Measurements from ENCODE around the gene RGS3.

RGS3 gene

DNA sequence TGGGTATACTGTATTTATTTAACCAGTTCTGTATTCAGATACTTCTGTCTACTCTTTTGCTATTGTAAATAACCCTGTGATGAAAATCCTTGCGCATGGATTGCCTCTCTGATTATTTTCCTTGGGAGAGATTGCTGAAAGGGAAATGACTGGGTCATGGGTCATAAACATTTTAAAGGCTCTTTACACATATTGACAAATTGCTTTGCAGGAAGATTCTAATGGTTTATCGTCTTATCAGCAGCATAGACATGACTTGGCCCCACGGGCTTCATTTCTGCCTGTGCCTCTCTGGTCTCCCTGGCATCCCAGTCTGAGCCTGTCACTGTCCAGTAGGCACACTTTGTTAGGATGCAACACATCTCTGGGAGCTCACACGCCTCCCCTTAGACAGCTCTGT is 52.3 kb downstream of the RGS3 start:
- Histone ChIP-seq H3K9me3 (ENCODE audit: low read length) (no peaks in the 10 kb centered on the region), H3K4me1 (ENCODE audit: insufficient read depth, low read length) (no peaks in the 10 kb centered on the region), H3K9ac (ENCODE audit: low read length) (no peak overlapping the region), H3K27me3 (ENCODE audit: control insufficient read depth in 1 of 2, insufficient read depth in 2 of 2, low read length in 2 of 2) (no peaks in the 10 kb centered on the region), H3K27ac (ENCODE audit: low read depth, low read length) (no peak overlapping the region), H3K36me3 (ENCODE audit: insufficient read depth, low read length) (peaks cover 5% of the 10 kb centered on the region), H3K4me3 (ENCODE audit: low read depth in 1 of 2, low read length in 2 of 2) (no peak overlapping the region)

DNA sequence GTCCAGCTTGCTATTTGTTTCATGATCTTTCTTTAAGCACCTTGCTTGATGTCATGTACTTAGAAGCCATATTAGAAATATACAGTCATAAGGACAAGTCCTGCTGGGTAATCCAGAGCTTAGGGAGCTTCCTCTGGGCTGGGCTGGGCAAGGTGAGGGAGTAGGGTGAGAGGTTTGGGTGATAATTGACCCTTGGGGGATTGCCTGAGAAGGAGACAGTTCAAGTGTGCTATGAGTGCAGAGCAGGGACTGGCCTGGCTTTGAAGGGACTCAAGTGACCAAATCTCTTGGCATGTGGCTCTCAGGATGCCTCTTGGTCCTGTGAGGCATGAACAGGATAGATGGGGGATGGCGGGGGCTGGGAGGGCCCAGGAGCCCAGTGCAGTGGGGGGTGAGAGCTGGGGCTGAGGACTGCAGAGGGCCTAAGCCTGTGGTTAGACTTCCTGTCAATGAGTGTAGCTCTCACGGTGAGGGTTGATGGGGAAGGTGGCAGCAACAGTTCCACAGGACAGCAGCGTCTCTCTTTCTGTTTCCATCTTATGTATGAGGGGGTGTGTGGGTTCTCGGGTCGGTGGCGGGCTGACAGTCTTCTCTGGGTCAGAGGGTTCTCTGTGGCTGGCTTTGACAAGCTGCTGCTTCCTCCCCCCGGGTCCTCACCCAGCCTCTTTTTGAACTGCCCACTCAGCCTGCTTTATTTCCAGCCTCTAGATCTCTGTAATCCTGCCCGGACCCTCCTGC is 53.5 kb downstream of the RGS3 start:
- H3K27ac ChIP-seq (ENCODE audit: low read depth, low read length): no peak overlapping the region

DNA sequence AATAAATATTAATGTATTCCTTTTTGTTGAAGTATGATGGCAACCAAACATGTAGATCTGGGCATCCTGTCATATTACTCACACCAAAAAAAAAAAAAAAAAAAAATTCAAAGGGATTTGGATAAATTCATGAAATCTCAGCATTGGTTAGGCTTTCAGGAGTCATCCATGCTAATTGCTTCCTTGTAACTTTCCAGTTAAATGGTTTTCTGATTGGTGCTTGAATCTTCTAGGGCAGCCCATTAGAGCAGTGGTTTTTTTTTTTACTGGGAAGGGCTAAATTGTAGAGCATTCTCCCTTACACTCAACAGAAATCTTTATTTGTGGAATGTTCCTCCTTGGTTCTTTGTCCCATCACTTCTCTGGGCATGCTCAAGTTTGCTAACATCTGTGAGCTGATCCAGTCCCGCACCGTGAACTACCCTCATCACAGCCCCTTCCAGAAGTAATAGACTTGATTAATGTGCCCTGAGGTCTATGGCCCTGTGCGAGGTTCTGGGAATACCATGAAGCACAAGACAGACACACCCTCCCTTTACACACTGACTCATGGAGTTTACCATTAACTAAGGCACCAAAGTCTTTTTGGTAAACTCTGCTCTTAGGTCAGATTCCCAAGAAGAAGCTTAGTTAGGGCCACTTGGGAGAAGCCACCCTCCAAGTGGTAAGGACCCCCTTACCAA is 56.0 kb downstream of the RGS3 start:
- no peak overlapping the region for H3K27ac ChIP-seq (ENCODE audit: low read depth, low read length)
- H3K36me3 ChIP-seq (ENCODE audit: insufficient read depth, low read length): peaks cover 5% of the 10 kb centered on the region
- peaks cover 33% of the 10 kb centered on the region for H3K4me1 ChIP-seq (ENCODE audit: insufficient read depth, low read length)
- H3K9ac ChIP-seq (ENCODE audit: low read length): no peak overlapping the region
- H3K4me3 ChIP-seq (ENCODE audit: low read depth in 1 of 2, low read length in 2 of 2): no peak overlapping the region
- H3K27me3 ChIP-seq (ENCODE audit: control insufficient read depth in 1 of 2, insufficient read depth in 2 of 2, low read length in 2 of 2): no peaks in the 10 kb centered on the region
- no peaks in the 10 kb centered on the region for H3K9me3 ChIP-seq (ENCODE audit: low read length)

More for the DNA sequence above, 53.5 kb downstream of the RGS3 start:
- H3K4me1 ChIP-seq (ENCODE audit: insufficient read depth, low read length): peaks cover 7% of the 10 kb centered on the region
- H3K27me3 ChIP-seq (ENCODE audit: control insufficient read depth in 1 of 2, insufficient read depth in 2 of 2, low read length in 2 of 2): no peaks in the 10 kb centered on the region
- no peaks in the 10 kb centered on the region for H3K9me3 ChIP-seq (ENCODE audit: low read length)
- H3K4me3 ChIP-seq (ENCODE audit: low read depth in 1 of 2, low read length in 2 of 2): no peak overlapping the region
- peaks cover 5% of the 10 kb centered on the region for H3K36me3 ChIP-seq (ENCODE audit: insufficient read depth, low read length)
- H3K9ac ChIP-seq (ENCODE audit: low read length): no peak overlapping the region

DNA sequence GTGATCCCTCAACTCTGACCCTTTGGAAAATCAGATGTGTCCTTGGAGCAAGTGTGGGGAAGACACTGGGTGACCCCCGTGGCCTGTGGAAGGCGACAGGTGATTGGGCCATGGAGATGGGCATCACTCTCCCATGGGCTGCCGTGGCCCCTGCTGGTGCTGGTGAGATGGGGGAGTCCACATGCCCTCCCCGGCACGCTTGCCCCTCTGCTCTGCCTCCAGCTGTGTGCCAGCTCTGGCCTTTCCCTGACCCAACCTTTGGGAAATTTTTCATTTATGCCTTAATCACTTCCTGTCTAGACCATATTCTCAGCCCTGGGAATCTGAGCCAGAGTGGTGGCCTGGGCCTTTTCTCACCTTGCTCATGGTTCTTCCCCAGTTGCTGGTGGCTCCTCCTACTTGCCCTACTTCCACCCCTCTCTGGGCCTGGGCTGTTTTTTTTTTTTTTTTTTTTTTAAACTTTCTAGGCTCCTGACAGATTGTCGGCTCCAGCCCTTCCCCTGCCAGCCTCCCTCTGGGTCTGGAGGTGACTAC is 56.6 kb downstream of the RGS3 start:
- Histone ChIP-seq H3K27ac (ENCODE audit: low read depth, low read length) (no peak overlapping the region), H3K36me3 (ENCODE audit: insufficient read depth, low read length) (peaks cover 7% of the 10 kb centered on the region), H3K27me3 (ENCODE audit: control insufficient read depth in 1 of 2, insufficient read depth in 2 of 2, low read length in 2 of 2) (no peaks in the 10 kb centered on the region), H3K9ac (ENCODE audit: low read length) (no peak overlapping the region), H3K4me1 (ENCODE audit: insufficient read depth, low read length) (peaks cover 39% of the 10 kb centered on the region), H3K9me3 (ENCODE audit: low read length) (no peaks in the 10 kb centered on the region), H3K4me3 (ENCODE audit: low read depth in 1 of 2, low read length in 2 of 2) (no peak overlapping the region)

DNA sequence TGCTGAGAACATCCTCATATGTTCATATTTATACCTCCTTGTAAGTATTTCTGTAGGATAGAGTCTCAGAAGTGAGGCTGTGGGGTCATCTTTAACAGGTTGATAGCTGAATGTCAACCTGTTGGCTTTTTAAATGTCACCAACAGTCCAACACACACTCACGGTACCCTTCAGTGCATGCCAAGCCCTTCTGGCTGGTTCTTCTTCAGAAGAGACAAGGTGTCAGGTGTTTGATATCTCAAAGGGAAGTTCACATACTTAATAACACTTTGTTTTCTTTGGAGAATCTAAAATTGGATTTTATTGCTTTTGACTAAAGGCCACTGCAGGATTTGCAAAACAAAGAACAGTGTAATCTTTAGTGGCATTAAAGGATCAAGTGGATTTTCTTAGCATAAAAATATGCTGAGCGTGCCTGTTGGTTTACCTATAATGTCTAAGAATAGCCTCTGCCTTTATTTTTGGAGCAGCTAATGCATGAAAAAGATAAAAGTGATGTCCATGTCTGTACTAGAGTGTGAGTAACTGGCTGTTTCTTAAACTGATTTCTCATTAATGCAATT is 58.2 kb downstream of the RGS3 start:
- Histone ChIP-seq H3K27ac (ENCODE audit: low read depth, low read length) (no peak overlapping the region), H3K4me1 (ENCODE audit: insufficient read depth, low read length) (peaks cover 55% of the 10 kb centered on the region), H3K4me3 (ENCODE audit: low read depth in 1 of 2, low read length in 2 of 2) (no peak overlapping the region), H3K36me3 (ENCODE audit: insufficient read depth, low read length) (peaks cover 2% of the 10 kb centered on the region), H3K9ac (ENCODE audit: low read length) (no peak overlapping the region), H3K27me3 (ENCODE audit: control insufficient read depth in 1 of 2, insufficient read depth in 2 of 2, low read length in 2 of 2) (no peaks in the 10 kb centered on the region), H3K9me3 (ENCODE audit: low read length) (no peaks in the 10 kb centered on the region)

DNA sequence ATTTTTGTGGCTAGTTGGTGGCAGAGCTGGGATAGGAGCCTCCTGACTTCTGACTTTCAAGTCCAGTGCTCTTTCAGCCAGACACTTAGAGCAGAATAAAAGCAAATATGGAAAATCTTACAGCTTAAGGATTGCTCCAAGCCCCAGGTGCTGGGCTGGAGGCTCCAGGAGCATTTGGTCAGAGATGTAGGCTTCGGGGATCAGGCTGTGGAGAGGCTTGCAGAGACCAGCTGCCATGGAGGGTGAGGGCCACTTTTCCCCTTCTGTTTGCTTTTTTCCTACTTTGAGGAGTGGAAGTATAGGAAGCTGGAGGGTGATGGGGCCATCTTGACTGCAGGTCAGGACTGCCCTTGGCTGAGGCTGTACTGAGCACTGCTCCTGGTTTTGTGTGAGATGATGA is 58.9 kb downstream of the RGS3 start:
- Histone ChIP-seq H3K36me3 (ENCODE audit: insufficient read depth, low read length) (peaks cover 2% of the 10 kb centered on the region), H3K4me3 (ENCODE audit: low read depth in 1 of 2, low read length in 2 of 2) (no peak overlapping the region), H3K27me3 (ENCODE audit: control insufficient read depth in 1 of 2, insufficient read depth in 2 of 2, low read length in 2 of 2) (no peaks in the 10 kb centered on the region), H3K27ac (ENCODE audit: low read depth, low read length) (peak overlapping the region; percentile 49), H3K9ac (ENCODE audit: low read length) (no peak overlapping the region), H3K4me1 (ENCODE audit: insufficient read depth, low read length) (peaks cover 61% of the 10 kb centered on the region), H3K9me3 (ENCODE audit: low read length) (no peaks in the 10 kb centered on the region)

DNA sequence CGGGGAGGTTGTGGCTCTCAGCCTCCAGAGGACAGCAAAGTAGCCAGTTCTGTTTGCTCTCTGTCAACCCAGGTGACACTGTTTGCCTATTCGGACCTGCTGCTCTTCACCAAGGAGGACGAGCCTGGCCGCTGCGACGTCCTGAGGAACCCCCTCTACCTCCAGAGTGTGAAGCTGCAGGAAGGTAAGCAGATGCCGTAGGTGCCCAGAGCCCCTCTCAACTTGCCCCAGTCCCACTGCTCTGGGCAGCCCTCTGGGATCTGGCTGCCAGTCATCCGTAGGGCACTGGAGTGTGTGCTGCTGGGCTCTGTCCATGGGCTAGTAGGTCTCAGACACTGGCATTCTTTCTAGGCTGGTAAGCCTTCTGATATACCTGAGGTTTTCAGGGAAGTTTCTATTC is 59.3 kb downstream of the RGS3 start:
- H3K9ac ChIP-seq (ENCODE audit: low read length): no peak overlapping the region
- H3K27me3 ChIP-seq (ENCODE audit: control insufficient read depth in 1 of 2, insufficient read depth in 2 of 2, low read length in 2 of 2): no peaks in the 10 kb centered on the region
- no peaks in the 10 kb centered on the region for H3K9me3 ChIP-seq (ENCODE audit: low read length)
- peaks cover 2% of the 10 kb centered on the region for H3K36me3 ChIP-seq (ENCODE audit: insufficient read depth, low read length)
- peaks cover 65% of the 10 kb centered on the region for H3K4me1 ChIP-seq (ENCODE audit: insufficient read depth, low read length)
- peak overlapping the region; percentile 49 for H3K27ac ChIP-seq (ENCODE audit: low read depth, low read length)
- H3K4me3 ChIP-seq (ENCODE audit: low read depth in 1 of 2, low read length in 2 of 2): peak overlapping the region in 1 of 2 donors; percentile 13

DNA sequence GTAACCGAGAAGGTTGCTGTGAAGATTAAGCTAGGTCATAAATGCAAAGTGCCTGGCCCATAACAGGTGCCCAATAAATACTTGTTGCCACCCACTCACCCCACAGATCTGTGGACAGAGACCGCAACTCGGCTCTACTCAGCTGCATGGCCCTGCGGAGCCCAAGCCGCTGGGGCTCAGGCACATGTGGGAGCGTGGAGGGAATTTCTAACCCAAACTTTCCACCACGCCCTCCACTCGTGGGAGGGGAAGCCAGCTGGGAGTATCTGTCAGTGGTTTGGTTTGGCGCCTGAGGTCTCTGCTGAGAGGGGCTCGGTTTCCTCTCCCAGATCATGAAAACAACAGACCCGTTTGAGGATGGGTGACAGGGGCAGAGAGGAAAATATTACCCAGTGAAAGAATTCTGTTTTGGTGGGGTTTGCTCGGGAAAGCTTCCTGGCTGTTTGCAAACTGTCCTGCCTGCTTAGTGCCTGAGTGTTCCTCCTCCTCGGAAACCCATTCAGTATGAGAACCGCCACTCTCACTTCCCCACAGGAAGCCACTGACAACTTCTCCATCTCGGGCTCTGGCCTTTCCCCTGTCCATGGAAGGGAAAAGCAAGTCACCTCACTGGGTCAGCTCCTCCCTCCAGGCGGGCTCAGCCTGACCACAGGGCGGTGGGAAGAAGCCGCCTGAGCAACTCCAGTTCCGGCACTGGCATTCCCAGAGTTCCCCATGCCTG is 60.1 kb downstream of the RGS3 start:
- Histone ChIP-seq H3K9me3 (ENCODE audit: low read length) (no peaks in the 10 kb centered on the region), H3K4me1 (ENCODE audit: insufficient read depth, low read length) (peaks cover 67% of the 10 kb centered on the region), H3K4me3 (ENCODE audit: low read depth in 1 of 2, low read length in 2 of 2) (peak overlapping the region in 1 of 2 donors; percentile 13), H3K27ac (ENCODE audit: low read depth, low read length) (peak overlapping the region; percentile 78), H3K9ac (ENCODE audit: low read length) (no peak overlapping the region), H3K27me3 (ENCODE audit: control insufficient read depth in 1 of 2, insufficient read depth in 2 of 2, low read length in 2 of 2) (no peaks in the 10 kb centered on the region), H3K36me3 (ENCODE audit: insufficient read depth, low read length) (peaks cover 8% of the 10 kb centered on the region)

DNA sequence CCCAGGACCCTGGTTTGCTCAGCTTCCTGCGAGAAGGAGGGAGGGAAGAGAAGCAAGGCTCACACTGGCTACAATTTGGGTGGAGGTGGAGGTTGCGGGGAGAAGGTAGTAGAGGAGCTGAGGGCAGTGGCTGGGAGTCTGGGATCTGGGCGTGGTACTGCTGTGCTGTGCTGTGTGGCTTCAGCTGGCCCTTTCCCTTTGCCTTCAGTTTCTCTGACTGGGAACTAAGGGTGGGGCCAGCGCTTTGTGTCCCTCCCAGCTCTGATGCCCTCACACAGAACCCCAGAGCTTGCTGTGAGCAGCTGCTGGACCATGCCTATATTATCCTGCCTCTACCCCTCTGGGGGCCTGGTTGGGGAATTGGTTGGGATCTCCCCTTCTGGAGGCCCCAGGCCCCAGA is 60.9 kb downstream of the RGS3 start:
- Histone ChIP-seq H3K27me3 (ENCODE audit: control insufficient read depth in 1 of 2, insufficient read depth in 2 of 2, low read length in 2 of 2) (no peaks in the 10 kb centered on the region), H3K9ac (ENCODE audit: low read length) (no peak overlapping the region), H3K27ac (ENCODE audit: low read depth, low read length) (no peak overlapping the region), H3K4me1 (ENCODE audit: insufficient read depth, low read length) (peaks cover 67% of the 10 kb centered on the region), H3K36me3 (ENCODE audit: insufficient read depth, low read length) (peaks cover 16% of the 10 kb centered on the region), H3K4me3 (ENCODE audit: low read depth in 1 of 2, low read length in 2 of 2) (no peak overlapping the region), H3K9me3 (ENCODE audit: low read length) (no peaks in the 10 kb centered on the region)

DNA sequence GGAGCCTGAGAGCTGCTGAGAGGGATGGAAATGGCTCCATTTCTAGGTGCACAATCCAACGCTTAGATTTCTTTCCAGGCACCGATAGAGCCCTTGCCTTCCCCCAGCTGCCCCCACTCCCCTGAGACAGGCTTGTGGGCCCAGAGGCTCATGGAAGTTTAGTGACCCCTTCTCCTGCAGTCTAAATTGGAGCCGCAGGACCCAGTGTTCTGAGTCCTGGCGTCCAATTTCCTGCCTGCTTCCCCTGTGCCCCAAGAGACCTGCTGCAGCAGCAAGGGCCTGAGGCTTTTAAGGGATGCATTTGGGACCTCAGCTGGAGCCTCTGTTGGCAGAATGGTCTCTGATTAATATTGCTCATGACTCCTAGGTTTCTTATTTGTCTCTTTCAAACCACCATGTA is 61.7 kb downstream of the RGS3 start:
- H3K9me3 ChIP-seq (ENCODE audit: low read length): no peaks in the 10 kb centered on the region
- H3K9ac ChIP-seq (ENCODE audit: low read length): no peak overlapping the region
- no peak overlapping the region for H3K27ac ChIP-seq (ENCODE audit: low read depth, low read length)
- no peaks in the 10 kb centered on the region for H3K27me3 ChIP-seq (ENCODE audit: control insufficient read depth in 1 of 2, insufficient read depth in 2 of 2, low read length in 2 of 2)
- no peak overlapping the region for H3K4me3 ChIP-seq (ENCODE audit: low read depth in 1 of 2, low read length in 2 of 2)
- peaks cover 67% of the 10 kb centered on the region for H3K4me1 ChIP-seq (ENCODE audit: insufficient read depth, low read length)
- peaks cover 21% of the 10 kb centered on the region for H3K36me3 ChIP-seq (ENCODE audit: insufficient read depth, low read length)

DNA sequence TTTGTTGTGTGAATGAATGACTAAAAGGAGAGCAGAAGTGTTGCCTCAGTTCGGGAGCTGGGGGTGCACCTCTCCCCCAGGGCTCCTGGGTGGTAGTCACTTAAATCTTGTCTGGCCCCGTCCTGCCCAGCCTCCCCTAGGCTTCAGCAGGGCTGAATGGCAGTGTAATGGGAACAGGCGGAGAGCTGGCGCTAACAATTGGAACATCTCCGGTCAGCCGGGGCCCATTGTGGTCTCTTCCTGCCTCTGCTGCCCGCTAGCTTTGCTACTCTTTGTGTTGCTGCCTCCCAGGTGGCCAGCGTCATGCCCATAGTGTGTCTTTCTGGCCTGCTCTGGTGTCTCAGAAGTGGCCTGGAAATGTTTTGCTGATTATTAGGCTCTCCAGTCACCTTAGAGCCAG is 62.3 kb downstream of the RGS3 start:
- Histone ChIP-seq H3K36me3 (ENCODE audit: insufficient read depth, low read length) (peaks cover 25% of the 10 kb centered on the region), H3K9ac (ENCODE audit: low read length) (no peak overlapping the region), H3K9me3 (ENCODE audit: low read length) (no peaks in the 10 kb centered on the region), H3K27me3 (ENCODE audit: control insufficient read depth in 1 of 2, insufficient read depth in 2 of 2, low read length in 2 of 2) (no peaks in the 10 kb centered on the region), H3K4me3 (ENCODE audit: low read depth in 1 of 2, low read length in 2 of 2) (no peak overlapping the region), H3K4me1 (ENCODE audit: insufficient read depth, low read length) (peaks cover 67% of the 10 kb centered on the region), H3K27ac (ENCODE audit: low read depth, low read length) (no peak overlapping the region)
